Ishikawa (cell line): Measurements from ENCODE around the gene IFT74.

Experiments used
- CEBPB ChIP-seq: IDR thresholded peaks from 2 replicates; pipeline ENCODE4 v1.6.1; 2012
- CREB1 ChIP-seq: IDR thresholded peaks from 2 replicates; pipeline ENCODE4 v1.6.1; 2012; ENCODE audit warnings: low read depth
- EGR1 ChIP-seq: IDR thresholded peaks from 2 replicates; pipeline ENCODE4 v1.6.1; 2012
- EP300 ChIP-seq: IDR thresholded peaks from 2 replicates; pipeline ENCODE4 v1.6.1; 2012; ENCODE audit warnings: borderline replicate concordance
- FOXM1 ChIP-seq: IDR thresholded peaks from 2 replicates; pipeline ENCODE4 v1.6.1; 2012; ENCODE audit warnings: low read depth, borderline replicate concordance
- NFIC ChIP-seq: IDR thresholded peaks from 2 replicates; pipeline ENCODE4 v1.6.1; 2012
- RAD21 ChIP-seq: IDR thresholded peaks from 2 replicates; pipeline ENCODE4 v1.6.1; 2012; ENCODE audit warnings: low read depth
- TAF1 ChIP-seq: IDR thresholded peaks from 2 replicates; pipeline ENCODE4 v1.6.1; 2012; ENCODE audit warnings: low read depth, mild to moderate bottlenecking
- TCF12 ChIP-seq: IDR thresholded peaks from 2 replicates; pipeline ENCODE4 v1.6.1; 2012; ENCODE audit warnings: low read depth
- TEAD4 ChIP-seq: IDR thresholded peaks from 2 replicates; pipeline ENCODE4 v1.6.1; 2012
- USF1 ChIP-seq: IDR thresholded peaks from 2 replicates; pipeline ENCODE4 v1.6.1; 2012
- YY1 ChIP-seq: IDR thresholded peaks from 2 replicates; pipeline ENCODE4 v1.6.1; 2012; ENCODE audit warnings: low read depth
- ZBTB7A ChIP-seq: IDR thresholded peaks from 2 replicates; pipeline ENCODE4 v1.6.1; 2012; ENCODE audit warnings: low read depth
- TF ChIP-seq, protein P1 (sequence below): IDR thresholded peaks from 2 replicates; pipeline ENCODE4 v1.6.1; 2012
- TF ChIP-seq, protein P2 (sequence below): IDR thresholded peaks from 2 replicates; pipeline ENCODE4 v1.6.1; 2012; ENCODE audit warnings: low read depth, mild to moderate bottlenecking

The IFT74 gene

DNA sequence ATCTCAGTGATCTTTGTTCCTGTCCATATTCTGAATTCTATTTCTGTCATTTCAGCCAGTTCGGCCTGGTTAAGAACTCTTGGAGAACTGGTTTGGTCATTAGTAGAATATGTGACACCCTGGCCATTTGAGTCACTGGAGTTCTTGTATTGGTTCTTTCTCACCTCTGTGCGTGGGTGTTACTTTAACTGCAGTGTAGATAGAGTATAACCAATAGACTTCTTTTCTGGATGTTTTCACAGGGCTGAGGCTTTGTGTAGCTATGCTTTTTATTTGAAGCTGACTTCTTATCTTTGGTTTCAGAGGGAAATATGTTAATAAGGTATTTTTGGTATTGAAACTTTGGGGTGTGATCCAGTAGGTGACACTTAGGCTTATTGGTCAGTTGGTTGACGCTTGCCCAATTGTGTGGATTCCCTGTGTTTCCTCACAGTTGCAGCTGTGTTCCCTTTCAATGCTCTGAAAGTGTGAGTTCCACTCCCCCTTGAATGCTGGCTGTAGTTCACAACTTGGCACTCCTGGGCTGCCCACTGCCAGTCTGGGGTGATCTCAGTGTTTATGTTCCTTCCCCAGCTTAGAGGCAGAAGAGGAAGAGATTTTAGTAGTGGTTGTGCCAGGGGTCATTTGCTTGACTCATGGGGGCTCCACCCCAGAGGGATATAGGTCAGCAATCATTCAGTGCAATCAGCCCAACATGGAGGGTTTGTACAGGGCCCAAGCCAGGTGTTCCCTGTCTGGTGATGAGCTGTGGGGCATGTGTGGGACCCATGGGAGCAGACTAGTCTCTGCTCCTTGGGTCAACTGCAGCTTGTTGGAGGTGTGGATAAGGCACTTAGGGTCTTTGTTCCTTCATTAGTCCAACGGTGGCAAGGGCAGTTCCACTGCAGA lies 117.9 kb downstream of the IFT74 start:
- TF ChIP-seq CREB1 (no peak), USF1 (no peak), EGR1 (no peak), EP300 (no peak), RAD21 (no peak), TAF1 (no peak), TEAD4 (no peak)
- TF ChIP-seq, protein P1, sequence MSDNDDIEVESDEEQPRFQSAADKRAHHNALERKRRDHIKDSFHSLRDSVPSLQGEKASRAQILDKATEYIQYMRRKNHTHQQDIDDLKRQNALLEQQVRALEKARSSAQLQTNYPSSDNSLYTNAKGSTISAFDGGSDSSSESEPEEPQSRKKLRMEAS: no peak
- TF ChIP-seq, protein P2, sequence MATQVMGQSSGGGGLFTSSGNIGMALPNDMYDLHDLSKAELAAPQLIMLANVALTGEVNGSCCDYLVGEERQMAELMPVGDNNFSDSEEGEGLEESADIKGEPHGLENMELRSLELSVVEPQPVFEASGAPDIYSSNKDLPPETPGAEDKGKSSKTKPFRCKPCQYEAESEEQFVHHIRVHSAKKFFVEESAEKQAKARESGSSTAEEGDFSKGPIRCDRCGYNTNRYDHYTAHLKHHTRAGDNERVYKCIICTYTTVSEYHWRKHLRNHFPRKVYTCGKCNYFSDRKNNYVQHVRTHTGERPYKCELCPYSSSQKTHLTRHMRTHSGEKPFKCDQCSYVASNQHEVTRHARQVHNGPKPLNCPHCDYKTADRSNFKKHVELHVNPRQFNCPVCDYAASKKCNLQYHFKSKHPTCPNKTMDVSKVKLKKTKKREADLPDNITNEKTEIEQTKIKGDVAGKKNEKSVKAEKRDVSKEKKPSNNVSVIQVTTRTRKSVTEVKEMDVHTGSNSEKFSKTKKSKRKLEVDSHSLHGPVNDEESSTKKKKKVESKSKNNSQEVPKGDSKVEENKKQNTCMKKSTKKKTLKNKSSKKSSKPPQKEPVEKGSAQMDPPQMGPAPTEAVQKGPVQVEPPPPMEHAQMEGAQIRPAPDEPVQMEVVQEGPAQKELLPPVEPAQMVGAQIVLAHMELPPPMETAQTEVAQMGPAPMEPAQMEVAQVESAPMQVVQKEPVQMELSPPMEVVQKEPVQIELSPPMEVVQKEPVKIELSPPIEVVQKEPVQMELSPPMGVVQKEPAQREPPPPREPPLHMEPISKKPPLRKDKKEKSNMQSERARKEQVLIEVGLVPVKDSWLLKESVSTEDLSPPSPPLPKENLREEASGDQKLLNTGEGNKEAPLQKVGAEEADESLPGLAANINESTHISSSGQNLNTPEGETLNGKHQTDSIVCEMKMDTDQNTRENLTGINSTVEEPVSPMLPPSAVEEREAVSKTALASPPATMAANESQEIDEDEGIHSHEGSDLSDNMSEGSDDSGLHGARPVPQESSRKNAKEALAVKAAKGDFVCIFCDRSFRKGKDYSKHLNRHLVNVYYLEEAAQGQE: no peak

DNA sequence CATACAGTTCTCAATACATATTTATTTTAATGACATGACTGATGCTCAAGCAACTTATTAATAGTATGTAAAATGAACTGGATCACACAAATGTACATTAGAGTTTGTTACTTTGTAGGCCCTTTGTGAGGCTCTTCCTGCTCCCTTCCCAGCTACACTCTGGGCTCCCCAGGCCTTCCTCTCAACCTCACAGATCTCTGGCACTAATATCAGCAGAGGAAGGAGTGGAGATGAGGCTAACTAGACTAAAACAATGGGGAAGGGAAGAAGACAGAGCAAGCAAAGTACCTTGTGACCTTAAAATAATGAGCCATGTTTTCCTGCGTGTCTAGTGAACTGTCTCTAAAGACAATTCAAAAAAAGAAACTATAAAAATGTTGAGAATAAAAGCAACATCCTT lies 122.5 kb downstream of the IFT74 start:
- TF ChIP-seq TEAD4 (no peak), CREB1 (no peak), YY1 (no peak), CEBPB (no peak), TAF1 (no peak), RAD21 (no peak), ZBTB7A (no peak), NFIC (no peak), EGR1 (no peak), TCF12 (no peak), FOXM1 (no peak), EP300 (no peak), USF1 (no peak)
- TF ChIP-seq, protein P1: no peak
- TF ChIP-seq, protein P2: no peak

- TF ChIP-seq NFIC: no peak
- no peak for TF ChIP-seq TAF1
- no peak for TF ChIP-seq TEAD4
- TF ChIP-seq EGR1: no peak
- TF ChIP-seq YY1: no peak
- no peak for TF ChIP-seq TCF12
- TF ChIP-seq CEBPB: no peak
- no peak for TF ChIP-seq FOXM1
- TF ChIP-seq RAD21: no peak
- no peak for TF ChIP-seq EP300
- TF ChIP-seq, protein P2: no peak
- TF ChIP-seq USF1: no peak
- TF ChIP-seq ZBTB7A: no peak
- no peak for TF ChIP-seq CREB1
- TF ChIP-seq, protein P1: no peak
Measured at GRCh38 chr9:27085456-27085855, 129.2 kb downstream of the IFT74 start.
